Activated CD8-positive, alpha-beta T cell treated with anti-CD3 and anti-CD28 coated beads, Interleukin-2, amount 10 ng/mL, durations not matched to agents 7 days and 5 days (primary cell): ENCODE measurements around the gene SYNE1. TPM values are rescaled to one million over a fixed set of nuclear protein-coding genes. Genes with fewer than 3 reads are reported as not detected.

Experiments
- ATAC-seq: fragments of 150-1000 bp; cut with Tn5 transposase; one replicate; pipeline ENCODE4 v1.10.0; 2021; ENCODE audit warnings: moderate library complexity
- CTCF ChIA-PET: fragments of 350-600 bp; sonication (Branson Sonifier 250); formaldehyde crosslinking; loops from one replicate; lab custom pipeline; 2021; ENCODE audit warnings: antibody characterized with exemption; lab: Charles Lee
- POLR2A ChIA-PET: fragments of 350-600 bp; sonication (Branson Sonifier 250); formaldehyde crosslinking; loops from one replicate; lab custom pipeline; 2021; ENCODE audit warnings: antibody characterized with exemption; lab: Charles Lee
- DNase-seq: peaks from one replicate; pipeline ENCODE4 v3.0.0-alpha.2; 2020
- H3K27ac Mint-ChIP-seq: one replicate; pipeline ENCODE4 v1.8.0; 2021; ENCODE audit warnings: mild to moderate bottlenecking, mixed read lengths
- H3K27me3 Mint-ChIP-seq: one replicate; pipeline ENCODE4 v1.8.0; 2021; ENCODE audit warnings: low read depth, mixed read lengths
- H3K36me3 Mint-ChIP-seq: one replicate; pipeline ENCODE4 v1.8.0; 2021; ENCODE audit warnings: low read depth, mixed read lengths
- H3K4me1 Mint-ChIP-seq: one replicate; pipeline ENCODE4 v1.8.0; 2021; ENCODE audit warnings: low read depth, mixed read lengths
- H3K4me3 Mint-ChIP-seq: one replicate; pipeline ENCODE4 v1.8.0; 2021; ENCODE audit warnings: mild to moderate bottlenecking, mixed read lengths
- H3K9me3 Mint-ChIP-seq: one replicate; pipeline ENCODE4 v1.8.0; 2022; ENCODE audit warnings: mixed read lengths; ENCODE audit not compliant: insufficient read depth
- total RNA-seq, 2 experiments: library from RNA; stranded (reverse); gene quantifications; one replicate each; pipeline ENCODE4 v1.2.3, GENCODE V29; 2021

Gene SYNE1
- total RNA-seq, 2 experiments from 2014 or later = 57.0 to 63.8 TPM

- POLR2A ChIA-PET = no interaction called here
- Mint-ChIP-seq H3K4me3 (no peak overlapping the region), H3K27ac (no peak overlapping the region), H3K27me3 (no peaks in the 10 kb centered on the region), H3K4me1 (no peaks in the 10 kb centered on the region), H3K9me3 (peaks cover 3% of the 10 kb centered on the region), H3K36me3 (no peaks in the 10 kb centered on the region)
- no peak for ATAC-seq
- CTCF ChIA-PET = no interaction called here
- no peak for DNase-seq
These were observed 238.2 kb downstream of the SYNE1 start for GRCh38 chr6:152398993-152399392.

- DNase-seq (no peak), ATAC-seq (no peak)
- Mint-ChIP-seq H3K4me1 (no peaks in the 10 kb centered on the region), H3K27ac (no peak overlapping the region), H3K36me3 (no peaks in the 10 kb centered on the region), H3K27me3 (no peaks in the 10 kb centered on the region), H3K9me3 (peaks cover 3% of the 10 kb centered on the region), H3K4me3 (no peak overlapping the region)
- CTCF ChIA-PET = no interaction called here
- POLR2A ChIA-PET = no interaction called here
These were observed 238.8 kb downstream of the SYNE1 start for GRCh38 chr6:152398316-152398715.

GRCh38 chr6:152394303-152394702, 242.9 kb downstream of the SYNE1 start:
- no peak overlapping the region for H3K27ac Mint-ChIP-seq
- ChIA-PET POLR2A (interaction anchor here (1.1 kb wide), 1 partner anchor 68 kb away, joined by 3 read pairs; no protein-coding TSS in a partner anchor), CTCF (no interaction called here)
- no peak overlapping the region for H3K4me3 Mint-ChIP-seq
- DNase-seq (no peak), ATAC-seq (no peak)
- H3K4me1 Mint-ChIP-seq = no peaks in the 10 kb centered on the region
- H3K36me3 Mint-ChIP-seq = no peaks in the 10 kb centered on the region
- peaks cover 3% of the 10 kb centered on the region for H3K9me3 Mint-ChIP-seq
- H3K27me3 Mint-ChIP-seq = no peaks in the 10 kb centered on the region

- peaks cover 3% of the 10 kb centered on the region for H3K9me3 Mint-ChIP-seq
- ChIA-PET CTCF (no interaction called here), POLR2A (no interaction called here)
- H3K36me3 Mint-ChIP-seq = no peaks in the 10 kb centered on the region
- no peaks in the 10 kb centered on the region for H3K4me1 Mint-ChIP-seq
- H3K27ac Mint-ChIP-seq = no peak overlapping the region
- no peak overlapping the region for H3K4me3 Mint-ChIP-seq
- no peak for DNase-seq
- ATAC-seq = no peak
- H3K27me3 Mint-ChIP-seq = no peaks in the 10 kb centered on the region
These were observed 245.8 kb downstream of the SYNE1 start for GRCh38 chr6:152391179-152391880.

GRCh38 chr6:152387091-152387490, 250.1 kb downstream of the SYNE1 start:
- DNase-seq (no peak), ATAC-seq (no peak)
- H3K4me3 Mint-ChIP-seq = no peak overlapping the region
- POLR2A ChIA-PET = no interaction called here
- no peaks in the 10 kb centered on the region for H3K9me3 Mint-ChIP-seq
- H3K27ac Mint-ChIP-seq = no peak overlapping the region
- no peaks in the 10 kb centered on the region for H3K4me1 Mint-ChIP-seq
- H3K27me3 Mint-ChIP-seq = peaks cover 6% of the 10 kb centered on the region
- no peaks in the 10 kb centered on the region for H3K36me3 Mint-ChIP-seq
- CTCF ChIA-PET = no interaction called here

- ChIA-PET CTCF (no interaction called here), POLR2A (no interaction called here)
- Mint-ChIP-seq H3K27ac (no peak overlapping the region), H3K36me3 (no peaks in the 10 kb centered on the region), H3K4me1 (no peaks in the 10 kb centered on the region), H3K4me3 (no peak overlapping the region), H3K27me3 (peaks cover 6% of the 10 kb centered on the region), H3K9me3 (no peaks in the 10 kb centered on the region)
- DNase-seq = no peak
- no peak for ATAC-seq
These were observed 251.0 kb downstream of the SYNE1 start for GRCh38 chr6:152386131-152386530.

- ATAC-seq (no peak), DNase-seq (no peak)
- CTCF ChIA-PET = no interaction called here
- no peaks in the 10 kb centered on the region for H3K36me3 Mint-ChIP-seq
- no peaks in the 10 kb centered on the region for H3K4me1 Mint-ChIP-seq
- POLR2A ChIA-PET = no interaction called here
- no peaks in the 10 kb centered on the region for H3K9me3 Mint-ChIP-seq
- H3K27ac Mint-ChIP-seq = no peak overlapping the region
- peaks cover 10% of the 10 kb centered on the region for H3K27me3 Mint-ChIP-seq
- H3K4me3 Mint-ChIP-seq = no peak overlapping the region
These were observed 255.9 kb downstream of the SYNE1 start for GRCh38 chr6:152380993-152381898.

GRCh38 chr6:152380351-152380767, 256.8 kb downstream of the SYNE1 start:
- ChIA-PET POLR2A (no interaction called here), CTCF (no interaction called here)
- H3K27ac Mint-ChIP-seq = no peak overlapping the region
- peaks cover 10% of the 10 kb centered on the region for H3K27me3 Mint-ChIP-seq
- DNase-seq = no peak
- H3K9me3 Mint-ChIP-seq = no peaks in the 10 kb centered on the region
- no peaks in the 10 kb centered on the region for H3K4me1 Mint-ChIP-seq
- H3K36me3 Mint-ChIP-seq = no peaks in the 10 kb centered on the region
- H3K4me3 Mint-ChIP-seq = no peak overlapping the region
- ATAC-seq = no peak

- ChIA-PET POLR2A (no interaction called here), CTCF (no interaction called here)
- no peaks in the 10 kb centered on the region for H3K36me3 Mint-ChIP-seq
- H3K4me3 Mint-ChIP-seq = no peak overlapping the region
- no peaks in the 10 kb centered on the region for H3K4me1 Mint-ChIP-seq
- H3K9me3 Mint-ChIP-seq = no peaks in the 10 kb centered on the region
- DNase-seq = no peak
- no peak overlapping the region for H3K27ac Mint-ChIP-seq
- H3K27me3 Mint-ChIP-seq = peaks cover 10% of the 10 kb centered on the region
- ATAC-seq = no peak
These were observed 257.7 kb downstream of the SYNE1 start for GRCh38 chr6:152379423-152379822.

GRCh38 chr6:152378169-152378568, 259.0 kb downstream of the SYNE1 start:
- H3K4me1 Mint-ChIP-seq = no peaks in the 10 kb centered on the region
- DNase-seq (no peak), ATAC-seq (no peak)
- no peak overlapping the region for H3K27ac Mint-ChIP-seq
- no peaks in the 10 kb centered on the region for H3K9me3 Mint-ChIP-seq
- no peaks in the 10 kb centered on the region for H3K36me3 Mint-ChIP-seq
- H3K27me3 Mint-ChIP-seq = peaks cover 6% of the 10 kb centered on the region
- CTCF ChIA-PET = no interaction called here
- no peak overlapping the region for H3K4me3 Mint-ChIP-seq
- POLR2A ChIA-PET = no interaction called here

- ChIA-PET CTCF (no interaction called here), POLR2A (no interaction called here)
- Mint-ChIP-seq H3K27me3 (peaks cover 4% of the 10 kb centered on the region), H3K9me3 (no peaks in the 10 kb centered on the region), H3K4me3 (no peak overlapping the region), H3K4me1 (no peaks in the 10 kb centered on the region), H3K36me3 (no peaks in the 10 kb centered on the region), H3K27ac (no peak overlapping the region)
- DNase-seq (no peak), ATAC-seq (no peak)
These were observed 262.0 kb downstream of the SYNE1 start for GRCh38 chr6:152375197-152375596.

- Mint-ChIP-seq H3K27ac (no peak overlapping the region), H3K9me3 (no peaks in the 10 kb centered on the region), H3K4me3 (no peak overlapping the region), H3K27me3 (peaks cover 5% of the 10 kb centered on the region), H3K36me3 (no peaks in the 10 kb centered on the region), H3K4me1 (no peaks in the 10 kb centered on the region)
- ChIA-PET POLR2A (no interaction called here), CTCF (no interaction called here)
- DNase-seq = no peak
- ATAC-seq = no peak
These were observed 264.2 kb downstream of the SYNE1 start for GRCh38 chr6:152372945-152373344.
